NT2/D1 (cell line): ENCODE results near the gene ARGLU1.

Source experiments
- DNase-seq: peaks from one replicate; pipeline ENCODE4 v3.0.0-alpha.2; 2011; ENCODE audit warnings: low read depth, low spot score
- H3K27me3 ChIP-seq: 2 replicates; pipeline ENCODE4 v1.6.0; 2011; ENCODE audit warnings: mild to moderate bottlenecking; ENCODE audit not compliant: insufficient read length, insufficient read depth
- H3K36me3 ChIP-seq: 2 replicates; pipeline ENCODE4 v1.6.1; 2011; ENCODE audit warnings: mild to moderate bottlenecking, low read length, mixed read lengths; ENCODE audit not compliant: insufficient read depth, insufficient read length
- H3K4me1 ChIP-seq: 2 replicates; pipeline ENCODE4 v1.5.1; 2011; ENCODE audit not compliant: insufficient read depth, insufficient read length
- H3K4me3 ChIP-seq: 2 replicates; pipeline ENCODE4 v1.5.1; 2011; ENCODE audit warnings: low read depth; ENCODE audit not compliant: insufficient read length
- H3K9ac ChIP-seq: 2 replicates; pipeline ENCODE4 v1.6.0; 2011; ENCODE audit warnings: low read depth; ENCODE audit not compliant: insufficient read length
- H3K9me3 ChIP-seq: 2 replicates; pipeline ENCODE4 v1.5.1; 2011; ENCODE audit warnings: mild to moderate bottlenecking, low read length; ENCODE audit not compliant: insufficient read depth
- SUZ12 ChIP-seq: IDR thresholded peaks from 2 replicates; pipeline ENCODE4 v1.6.1; 2011; ENCODE audit not compliant: insufficient read length, insufficient read depth; ENCODE audit errors: extremely low read depth
- YY1 ChIP-seq: IDR thresholded peaks from 2 replicates; pipeline ENCODE4 v1.6.1; 2011; ENCODE audit not compliant: insufficient read length, insufficient read depth
- ZNF274 ChIP-seq: IDR thresholded peaks from 2 replicates; pipeline ENCODE4 v1.6.1; 2011; ENCODE audit warnings: mild to moderate bottlenecking, low read depth, low read length

The ARGLU1 gene

DNA sequence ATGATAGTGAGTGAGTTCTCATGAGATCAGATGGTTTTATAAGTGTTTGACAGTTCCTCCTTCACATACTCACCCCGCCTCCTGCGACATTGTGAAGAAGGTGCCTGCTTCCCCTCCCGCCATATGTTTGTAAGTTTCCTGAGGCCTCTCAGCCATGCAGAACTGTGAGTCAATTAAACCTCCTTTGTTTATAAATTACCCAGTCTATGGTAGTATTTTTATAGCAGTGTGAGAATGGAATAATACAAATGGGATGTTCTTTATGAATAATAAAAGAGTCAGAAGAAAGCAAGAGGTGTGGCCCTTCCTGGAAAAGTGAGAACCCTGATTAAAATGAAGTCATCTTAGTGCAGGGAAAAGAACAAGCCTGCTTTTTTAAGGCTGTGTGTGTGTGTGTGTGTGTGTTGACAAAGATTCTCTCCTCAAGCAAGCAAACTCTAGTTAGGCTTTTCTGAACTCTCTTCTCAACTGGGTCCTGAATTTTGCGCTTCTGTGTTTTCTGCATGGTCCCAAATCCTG is 18.8 kb upstream of the ARGLU1 start:
- no peak for DNase-seq
- Histone ChIP-seq H3K9ac (no peak overlapping the region), H3K27me3 (no peaks in the 10 kb centered on the region), H3K36me3 (no peaks in the 10 kb centered on the region), H3K4me1 (no peaks in the 10 kb centered on the region), H3K4me3 (no peak overlapping the region), H3K9me3 (peaks cover 21% of the 10 kb centered on the region)
- TF ChIP-seq YY1 = no peak
- TF ChIP-seq ZNF274 = no peak
- TF ChIP-seq SUZ12 = no peak

DNA sequence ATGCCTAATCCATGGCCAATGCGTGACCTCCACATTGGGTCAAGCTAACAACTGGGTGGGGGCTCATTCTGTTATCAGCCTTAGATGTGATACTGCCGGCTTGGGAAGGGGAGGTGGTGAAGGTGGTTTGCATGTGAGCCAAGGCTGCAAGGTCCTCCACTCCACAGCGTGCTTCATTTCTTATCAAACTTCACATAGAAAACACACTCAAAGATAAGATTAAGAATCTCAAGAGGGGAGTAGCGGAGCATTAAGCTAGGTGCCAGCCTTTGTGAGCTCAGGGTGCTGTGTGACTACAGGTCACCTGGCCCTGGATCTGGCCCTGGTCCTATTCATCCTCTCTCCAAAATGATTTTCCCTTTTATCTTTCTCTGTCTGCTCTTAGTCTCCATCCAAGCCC is 13.3 kb upstream of the ARGLU1 start:
- no peak overlapping the region for H3K4me3 ChIP-seq
- H3K4me1 ChIP-seq = no peaks in the 10 kb centered on the region
- H3K36me3 ChIP-seq = no peaks in the 10 kb centered on the region
- no peaks in the 10 kb centered on the region for H3K27me3 ChIP-seq
- no peak for DNase-seq
- H3K9me3 ChIP-seq = peaks cover 17% of the 10 kb centered on the region
- no peak overlapping the region for H3K9ac ChIP-seq
- TF ChIP-seq SUZ12 = no peak
- TF ChIP-seq YY1 = no peak
- TF ChIP-seq ZNF274 = no peak

DNA sequence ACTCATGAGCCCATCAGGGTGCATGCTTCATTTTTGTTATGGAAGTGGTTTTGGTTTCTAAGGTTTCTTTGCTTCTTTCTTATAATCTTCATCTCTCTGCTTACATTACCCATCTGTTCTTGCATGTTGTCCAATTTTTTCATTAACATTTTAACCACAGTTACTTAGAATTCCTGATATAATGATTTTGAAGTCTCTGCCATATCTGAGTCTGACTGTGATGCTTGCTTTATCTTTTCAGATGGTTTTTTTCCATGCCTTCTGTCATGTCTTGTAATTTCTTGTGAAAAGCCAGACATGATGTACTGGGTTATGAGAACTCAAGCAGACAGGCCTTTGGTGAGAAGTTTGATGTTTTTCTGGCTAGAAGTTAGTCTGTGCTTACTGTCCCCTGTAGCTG is 8.0 kb upstream of the ARGLU1 start:
- TF ChIP-seq YY1 (no peak), ZNF274 (no peak), SUZ12 (no peak)
- Histone ChIP-seq H3K27me3 (no peaks in the 10 kb centered on the region), H3K4me1 (no peaks in the 10 kb centered on the region), H3K4me3 (no peak overlapping the region), H3K9me3 (0 out of 2 replicates have a peak, but pooled peaks cover 3% of the 10 kb centered on the region), H3K36me3 (no peaks in the 10 kb centered on the region), H3K9ac (no peak overlapping the region)
- DNase-seq = no peak

DNA sequence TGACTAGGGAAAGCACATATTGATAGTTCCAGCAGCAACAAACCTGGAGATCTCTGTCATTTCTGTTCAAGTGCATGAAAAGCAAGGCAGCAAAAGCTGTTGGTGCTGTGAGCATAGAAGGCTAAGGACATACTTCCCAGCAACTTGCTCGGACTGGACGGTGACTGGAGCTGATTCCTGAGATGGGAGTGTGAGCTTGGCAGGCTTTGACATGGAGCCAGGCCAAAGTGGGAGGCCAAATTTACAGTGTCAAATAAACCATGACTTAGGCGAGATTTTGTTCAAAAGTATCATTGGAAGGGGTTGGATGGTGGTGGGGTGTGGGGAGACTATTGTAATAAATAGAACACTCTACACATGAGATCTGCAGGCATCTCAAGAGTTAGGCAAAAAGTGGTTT is 5.9 kb upstream of the ARGLU1 start:
- H3K4me3 ChIP-seq = no peak overlapping the region
- no peak overlapping the region for H3K9ac ChIP-seq
- no peaks in the 10 kb centered on the region for H3K36me3 ChIP-seq
- no peak for TF ChIP-seq ZNF274
- TF ChIP-seq YY1 = no peak
- TF ChIP-seq SUZ12 = no peak
- no peaks in the 10 kb centered on the region for H3K4me1 ChIP-seq
- H3K9me3 ChIP-seq = 0 out of 2 replicates have a peak, but pooled peaks cover 3% of the 10 kb centered on the region
- H3K27me3 ChIP-seq = no peaks in the 10 kb centered on the region
- DNase-seq = no peak

DNA sequence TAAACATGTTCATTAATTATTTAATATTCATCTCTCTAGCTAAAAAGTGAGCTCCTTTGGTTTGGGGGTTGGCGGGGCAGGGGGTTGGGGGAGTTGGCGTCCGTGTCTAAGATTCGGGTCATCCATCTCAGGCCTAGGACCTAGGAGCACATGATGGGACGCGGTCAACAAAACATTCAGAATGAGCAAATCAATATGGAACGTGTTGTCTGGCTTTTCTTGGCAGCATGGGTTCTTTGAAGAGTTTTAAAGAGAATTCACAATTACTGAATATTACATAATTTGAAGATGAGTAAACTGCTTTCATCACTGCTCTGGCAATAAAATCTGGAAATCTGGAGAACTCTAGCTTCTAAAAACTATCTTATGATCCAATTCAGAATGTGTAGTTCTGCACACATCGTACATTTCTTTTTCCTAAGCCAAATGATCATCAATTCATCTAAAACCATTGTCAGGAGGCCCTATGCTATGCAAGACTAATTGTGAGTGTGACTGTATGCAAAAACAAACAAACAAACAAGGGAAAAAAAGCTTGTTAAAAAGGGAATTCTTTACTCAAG is 5.4 kb upstream of the ARGLU1 start:
- Histone ChIP-seq H3K9me3 (0 out of 2 replicates have a peak, but pooled peaks cover 3% of the 10 kb centered on the region), H3K27me3 (no peaks in the 10 kb centered on the region), H3K36me3 (no peaks in the 10 kb centered on the region), H3K4me1 (no peaks in the 10 kb centered on the region), H3K9ac (no peak overlapping the region), H3K4me3 (no peak overlapping the region)
- no peak for DNase-seq
- TF ChIP-seq ZNF274 (no peak), YY1 (no peak), SUZ12 (no peak)

DNA sequence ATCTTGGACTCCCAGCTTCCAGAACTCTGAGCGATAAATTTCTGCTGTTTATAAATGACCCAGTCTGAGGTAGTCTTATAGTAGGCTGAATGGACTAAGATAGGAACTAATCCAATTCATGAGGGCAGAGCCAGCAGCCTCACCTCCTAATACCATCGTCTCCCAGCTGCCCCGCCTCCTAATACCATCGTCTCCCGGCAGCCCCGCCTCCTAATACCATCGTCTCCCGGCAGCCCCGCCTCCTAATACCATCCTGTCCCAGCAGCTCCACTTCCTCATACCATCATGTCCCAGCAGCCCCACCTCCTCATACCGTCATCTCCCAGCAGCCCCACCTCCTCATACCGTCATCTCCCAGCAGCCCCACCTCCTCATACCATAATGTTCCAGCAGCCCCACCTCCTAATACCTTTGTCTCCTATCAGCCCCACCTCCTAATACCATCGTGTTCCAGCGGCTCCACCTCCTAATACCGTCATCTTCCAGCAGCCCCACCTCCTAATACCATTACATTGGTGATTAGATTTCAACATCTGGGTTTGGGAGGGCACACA is 2.4 kb upstream of the ARGLU1 start:
- no peaks in the 10 kb centered on the region for H3K36me3 ChIP-seq
- no peak overlapping the region for H3K9ac ChIP-seq
- 0 out of 2 replicates have a peak, but pooled peaks cover 3% of the 10 kb centered on the region for H3K9me3 ChIP-seq
- no peak for DNase-seq
- no peaks in the 10 kb centered on the region for H3K4me1 ChIP-seq
- H3K27me3 ChIP-seq = no peaks in the 10 kb centered on the region
- TF ChIP-seq YY1 (no peak), ZNF274 (no peak), SUZ12 (no peak)
- no peak overlapping the region for H3K4me3 ChIP-seq

DNA sequence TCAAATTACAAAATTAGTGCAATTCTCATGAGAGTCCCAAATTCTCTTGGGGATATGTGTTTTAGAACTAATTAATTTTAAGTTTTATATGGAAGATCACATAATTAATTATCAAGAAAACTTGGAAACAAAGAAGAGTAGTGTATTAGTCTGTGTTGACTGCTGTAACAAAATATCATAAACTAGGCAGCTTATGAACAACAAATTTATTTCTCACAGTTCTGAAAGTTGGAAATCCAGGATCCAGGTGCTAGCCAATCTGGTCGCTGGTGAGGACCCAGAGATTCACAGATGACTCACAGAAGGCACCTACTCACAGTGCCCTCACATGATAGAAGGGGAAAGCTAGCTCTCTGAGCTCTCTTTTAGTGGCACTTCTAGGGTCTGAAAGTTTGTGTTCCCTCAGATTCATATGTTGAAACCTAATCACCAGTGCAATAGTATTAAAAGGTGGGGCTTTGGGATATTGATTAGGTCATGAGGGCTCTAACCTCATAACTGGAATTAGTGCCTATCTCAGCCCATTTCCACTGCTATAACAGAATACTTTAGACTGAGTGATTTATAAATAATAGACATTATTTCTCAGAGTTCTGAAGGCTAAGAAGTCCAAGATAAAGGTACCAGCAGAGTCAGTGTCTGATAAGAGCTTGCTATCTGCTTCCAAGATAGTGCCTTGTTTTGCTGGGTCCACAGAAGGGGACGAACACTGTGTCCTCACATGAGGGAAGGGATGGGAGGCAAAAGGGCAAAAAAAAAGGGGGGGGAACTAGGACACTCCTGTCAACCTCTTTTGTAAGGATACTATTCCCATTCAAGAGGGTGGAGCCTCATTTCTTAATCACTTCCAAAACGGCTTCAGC is 1.5 kb upstream of the ARGLU1 start:
- DNase-seq = no peak
- no peak for TF ChIP-seq ZNF274
- no peak for TF ChIP-seq SUZ12
- Histone ChIP-seq H3K36me3 (no peaks in the 10 kb centered on the region), H3K9ac (no peak overlapping the region), H3K4me1 (peaks cover 3% of the 10 kb centered on the region), H3K4me3 (no peak overlapping the region), H3K27me3 (no peaks in the 10 kb centered on the region), H3K9me3 (0 out of 2 replicates have a peak, but pooled peaks cover 3% of the 10 kb centered on the region)
